WTC11 (cell line): ENCODE data around the gene FCHO1.

Experiments used
- ATF3 ChIP-seq: sonication (generic); formaldehyde crosslinking; conservative IDR thresholded peaks from 2 replicates; pipeline ENCODE4 v1.8.1; 2022; ENCODE audit warnings: mild to moderate bottlenecking, missing genetic modification reagents
- CBFB ChIP-seq: sonication (generic); formaldehyde crosslinking; IDR thresholded peaks from 2 replicates; pipeline ENCODE4 v1.8.1; 2022; ENCODE audit warnings: mild to moderate bottlenecking, low read depth, missing genetic modification reagents
- CREB1 ChIP-seq: sonication (generic); formaldehyde crosslinking; IDR thresholded peaks from 2 replicates; pipeline ENCODE4 v1.8.0; 2023; ENCODE audit warnings: mild to moderate bottlenecking, missing genetic modification reagents
- CTCF ChIP-seq: fragments of 200-600 bp; IDR thresholded peaks from 2 replicates; pipeline ENCODE4 v1.8.0; 2022; ENCODE audit warnings: antibody characterized with exemption
- ELF4 ChIP-seq: sonication (generic); formaldehyde crosslinking; IDR thresholded peaks from 2 replicates; pipeline ENCODE4 v1.8.1; 2022; ENCODE audit warnings: low read depth, mild to moderate bottlenecking, moderate library complexity, missing genetic modification reagents
- FOXJ3 ChIP-seq: sonication (generic); formaldehyde crosslinking; IDR thresholded peaks from 2 replicates; pipeline ENCODE4 v1.9.0; 2021; ENCODE audit warnings: missing genetic modification reagents, mild to moderate bottlenecking, borderline replicate concordance
- FOXP1 ChIP-seq: sonication (generic); formaldehyde crosslinking; IDR thresholded peaks from 2 replicates; pipeline ENCODE4 v1.8.0; 2022; ENCODE audit warnings: missing genetic modification reagents, mild to moderate bottlenecking, moderate library complexity, borderline replicate concordance
- GABPB1 ChIP-seq: sonication (generic); formaldehyde crosslinking; IDR thresholded peaks from 2 replicates; pipeline ENCODE4 v1.8.1; 2023; ENCODE audit warnings: mild to moderate bottlenecking, missing genetic modification reagents
- NFYB ChIP-seq: sonication (generic); formaldehyde crosslinking; conservative IDR thresholded peaks from 2 replicates; pipeline ENCODE4 v1.8.0; 2022; ENCODE audit warnings: low read depth, missing genetic modification reagents
- NR1H2 ChIP-seq: sonication (generic); formaldehyde crosslinking; IDR thresholded peaks from 2 replicates; pipeline ENCODE4 v1.9.0; 2021; ENCODE audit warnings: mild to moderate bottlenecking, moderate library complexity, missing genetic modification reagents
- NR3C1 ChIP-seq: sonication (generic); formaldehyde crosslinking; conservative IDR thresholded peaks from 2 replicates; pipeline ENCODE4 v1.8.1; 2023; ENCODE audit warnings: low read depth, mild to moderate bottlenecking, missing genetic modification reagents
- OVOL2 ChIP-seq: fragments of 250-450 bp; sonication (Bioruptor Pico); IDR thresholded peaks from 2 replicates; pipeline ENCODE4 v1.9.0; 2021; ENCODE audit warnings: mild to moderate bottlenecking, borderline replicate concordance
- USF2 ChIP-seq: sonication (generic); formaldehyde crosslinking; IDR thresholded peaks from 2 replicates; pipeline ENCODE4 v1.8.1; 2023; ENCODE audit warnings: mild to moderate bottlenecking, missing genetic modification reagents, moderate library complexity

- no peak for TF ChIP-seq FOXJ3 (CRISPR knock-in tag)
- no peak for TF ChIP-seq CREB1
- TF ChIP-seq ELF4 (CRISPR knock-in tag) = no peak
- no peak for TF ChIP-seq CBFB
- TF ChIP-seq CTCF = no peak
- TF ChIP-seq NFYB = no peak
- no peak for TF ChIP-seq NR3C1 (CRISPR knock-in tag)
- TF ChIP-seq USF2 = no peak
- no peak for TF ChIP-seq NR1H2
- no peak for TF ChIP-seq ATF3 (CRISPR knock-in tag)
- no peak for TF ChIP-seq FOXP1 (CRISPR knock-in tag)
- TF ChIP-seq GABPB1 (CRISPR knock-in tag) = no peak
- no peak for TF ChIP-seq OVOL2 (CRISPR knock-in tag)
Observed at GRCh38 chr19:17733127-17733526, 18.1 kb upstream of the FCHO1 start.
